ENCODE data around the gene SOST. TPM values are rescaled to one million over a fixed set of nuclear protein-coding genes. Genes with fewer than 3 reads are reported as not detected.

The SOST gene
- total RNA-seq, 1 donor from 2014 or later: not detected

DNA sequence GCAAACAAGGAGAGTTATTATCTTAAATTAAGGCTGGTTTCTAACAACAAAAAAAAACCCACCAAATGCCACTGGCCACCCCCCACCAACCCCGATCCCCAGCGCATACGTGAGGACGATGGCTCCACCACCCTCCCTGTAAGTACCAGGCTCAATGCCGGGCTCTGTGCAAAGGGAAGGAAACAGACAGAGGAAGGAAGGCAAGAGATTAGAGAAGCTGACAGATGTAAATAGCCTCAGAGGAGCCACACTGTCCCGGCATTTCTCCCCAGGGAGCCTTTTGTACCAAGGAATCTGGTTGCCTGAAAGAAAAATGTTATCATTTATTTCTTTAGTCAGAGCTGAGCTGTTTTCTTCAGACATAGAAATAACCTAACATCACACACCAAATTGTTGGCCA, 13.1 kb downstream of the SOST start:
- Histone ChIP-seq H3K4me1 (ENCODE audit: insufficient read depth, low read length) (peaks cover 7% of the 10 kb centered on the region), H3K9ac (ENCODE audit: low read length) (no peak overlapping the region), H3K4me3 (ENCODE audit: insufficient read depth, low read depth, low read length) (no peak overlapping the region), H2AFZ (ENCODE audit: low read depth, low read length) (no peak overlapping the region), H3K79me2 (ENCODE audit: insufficient read depth, low read length) (no peaks in the 10 kb centered on the region), H3K27ac (ENCODE audit: low read depth, low read length) (no peak overlapping the region), H4K20me1 (ENCODE audit: insufficient read depth, low read length) (no peaks in the 10 kb centered on the region), H3K36me3 (ENCODE audit: insufficient read depth, low read length) (no peaks in the 10 kb centered on the region), H3K4me2 (ENCODE audit: low read length) (no peak overlapping the region), H3K27me3 (ENCODE audit: insufficient read depth, low read length) (peaks cover 31% of the 10 kb centered on the region), H3K9me3 (ENCODE audit: insufficient read depth, low read depth, low read length) (no peaks in the 10 kb centered on the region)
- H3K27me3 Mint-ChIP-seq (ENCODE audit: low read depth, unreplicated experiment): peaks cover 26% of the 10 kb centered on the region
- DNase-seq (ENCODE audit: low read depth) (no peak), FAIRE-seq (no peak)
- TF ChIP-seq, protein P1, sequence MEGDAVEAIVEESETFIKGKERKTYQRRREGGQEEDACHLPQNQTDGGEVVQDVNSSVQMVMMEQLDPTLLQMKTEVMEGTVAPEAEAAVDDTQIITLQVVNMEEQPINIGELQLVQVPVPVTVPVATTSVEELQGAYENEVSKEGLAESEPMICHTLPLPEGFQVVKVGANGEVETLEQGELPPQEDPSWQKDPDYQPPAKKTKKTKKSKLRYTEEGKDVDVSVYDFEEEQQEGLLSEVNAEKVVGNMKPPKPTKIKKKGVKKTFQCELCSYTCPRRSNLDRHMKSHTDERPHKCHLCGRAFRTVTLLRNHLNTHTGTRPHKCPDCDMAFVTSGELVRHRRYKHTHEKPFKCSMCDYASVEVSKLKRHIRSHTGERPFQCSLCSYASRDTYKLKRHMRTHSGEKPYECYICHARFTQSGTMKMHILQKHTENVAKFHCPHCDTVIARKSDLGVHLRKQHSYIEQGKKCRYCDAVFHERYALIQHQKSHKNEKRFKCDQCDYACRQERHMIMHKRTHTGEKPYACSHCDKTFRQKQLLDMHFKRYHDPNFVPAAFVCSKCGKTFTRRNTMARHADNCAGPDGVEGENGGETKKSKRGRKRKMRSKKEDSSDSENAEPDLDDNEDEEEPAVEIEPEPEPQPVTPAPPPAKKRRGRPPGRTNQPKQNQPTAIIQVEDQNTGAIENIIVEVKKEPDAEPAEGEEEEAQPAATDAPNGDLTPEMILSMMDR (IDR thresholded peaks at IDR 0.05; ENCODE audit: insufficient read depth, low read depth, low read length): no peak
- no peak for TF ChIP-seq EZH2 (IDR thresholded peaks at IDR 0.05; ENCODE audit: insufficient read depth, low read length)
- H3K4me3 Mint-ChIP-seq (ENCODE audit: unreplicated experiment): no peak overlapping the region
- no peak overlapping the region for H3K27ac Mint-ChIP-seq (ENCODE audit: unreplicated experiment)
- no peaks in the 10 kb centered on the region for H3K36me3 Mint-ChIP-seq (ENCODE audit: low read depth, unreplicated experiment)
- H3K9me3 Mint-ChIP-seq (ENCODE audit: unreplicated experiment): peaks cover 6% of the 10 kb centered on the region
- H3K4me1 Mint-ChIP-seq (ENCODE audit: low read depth, unreplicated experiment): peaks cover 17% of the 10 kb centered on the region

DNA sequence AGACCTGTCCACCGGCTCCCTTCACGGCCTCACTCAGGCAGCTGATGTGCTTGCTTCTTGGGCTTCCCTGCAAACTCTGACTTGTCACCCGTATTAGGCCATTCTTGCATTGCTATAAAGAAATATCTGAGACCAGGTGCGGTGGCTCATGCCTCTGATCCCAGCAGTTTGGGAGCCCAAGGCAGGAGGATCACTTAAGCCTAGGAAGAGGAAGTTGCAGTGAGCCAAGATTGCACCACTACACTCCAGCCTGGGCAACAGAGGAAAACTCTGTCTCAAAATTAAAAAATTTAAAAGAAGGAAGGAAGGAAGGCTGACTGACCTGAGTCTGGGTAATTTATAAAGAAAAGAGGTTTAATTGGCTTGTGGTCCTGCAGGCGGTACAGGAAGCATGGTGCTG, 17.0 kb downstream of the SOST start:
- Mint-ChIP-seq H3K27me3 (ENCODE audit: low read depth, unreplicated experiment) (peaks cover 13% of the 10 kb centered on the region), H3K36me3 (ENCODE audit: low read depth, unreplicated experiment) (no peaks in the 10 kb centered on the region), H3K9me3 (ENCODE audit: unreplicated experiment) (peaks cover 6% of the 10 kb centered on the region), H3K27ac (ENCODE audit: unreplicated experiment) (no peak overlapping the region), H3K4me3 (ENCODE audit: unreplicated experiment) (no peak overlapping the region), H3K4me1 (ENCODE audit: low read depth, unreplicated experiment) (peaks cover 33% of the 10 kb centered on the region)
- no peak overlapping the region for H3K9ac ChIP-seq (ENCODE audit: low read length)
- H3K27me3 ChIP-seq (ENCODE audit: insufficient read depth, low read length): peaks cover 23% of the 10 kb centered on the region
- DNase-seq (ENCODE audit: low read depth): no peak
- H4K20me1 ChIP-seq (ENCODE audit: insufficient read depth, low read length): no peaks in the 10 kb centered on the region
- no peak for TF ChIP-seq EZH2 (IDR thresholded peaks at IDR 0.05; ENCODE audit: insufficient read depth, low read length)
- TF ChIP-seq, protein P1 (IDR thresholded peaks at IDR 0.05; ENCODE audit: insufficient read depth, low read depth, low read length): no peak
- H3K27ac ChIP-seq (ENCODE audit: low read depth, low read length): no peak overlapping the region
- peaks cover 16% of the 10 kb centered on the region for H3K4me1 ChIP-seq (ENCODE audit: insufficient read depth, low read length)
- no peak for FAIRE-seq
- H2AFZ ChIP-seq (ENCODE audit: low read depth, low read length): no peak overlapping the region
- H3K36me3 ChIP-seq (ENCODE audit: insufficient read depth, low read length): no peaks in the 10 kb centered on the region
- no peaks in the 10 kb centered on the region for H3K9me3 ChIP-seq (ENCODE audit: insufficient read depth, low read depth, low read length)
- H3K4me3 ChIP-seq (ENCODE audit: insufficient read depth, low read depth, low read length): no peak overlapping the region
- no peak overlapping the region for H3K4me2 ChIP-seq (ENCODE audit: low read length)
- no peaks in the 10 kb centered on the region for H3K79me2 ChIP-seq (ENCODE audit: insufficient read depth, low read length)

DNA sequence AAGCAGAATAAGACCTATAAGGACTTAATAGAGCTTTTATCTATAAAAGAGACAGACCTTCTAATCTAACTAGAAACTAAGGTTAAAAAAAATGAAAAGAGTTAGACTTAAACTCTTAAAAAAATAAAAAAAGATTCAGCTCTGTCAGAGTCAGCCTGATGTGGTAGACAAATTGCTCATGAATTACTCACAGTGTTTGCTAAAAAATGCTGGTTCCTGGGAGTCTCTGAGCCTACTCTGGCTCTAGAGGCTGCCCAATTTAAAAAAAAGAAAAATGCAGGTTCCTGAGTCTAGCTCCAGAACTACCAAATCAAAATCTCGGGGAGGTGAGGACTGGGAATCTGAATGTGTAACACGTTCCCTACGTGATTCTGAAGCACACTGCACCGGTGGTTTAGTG, 18.1 kb downstream of the SOST start:
- peaks cover 13% of the 10 kb centered on the region for H3K27me3 Mint-ChIP-seq (ENCODE audit: low read depth, unreplicated experiment)
- FAIRE-seq: no peak
- peak overlapping the region; percentile 41 for H3K4me3 Mint-ChIP-seq (ENCODE audit: unreplicated experiment)
- Histone ChIP-seq H4K20me1 (ENCODE audit: insufficient read depth, low read length) (no peaks in the 10 kb centered on the region), H3K36me3 (ENCODE audit: insufficient read depth, low read length) (no peaks in the 10 kb centered on the region), H3K9me3 (ENCODE audit: insufficient read depth, low read depth, low read length) (no peaks in the 10 kb centered on the region), H3K27ac (ENCODE audit: low read depth, low read length) (no peak overlapping the region), H3K4me3 (ENCODE audit: insufficient read depth, low read depth, low read length) (no peak overlapping the region), H3K9ac (ENCODE audit: low read length) (peak overlapping the region; percentile 6), H3K4me1 (ENCODE audit: insufficient read depth, low read length) (peaks cover 20% of the 10 kb centered on the region), H3K79me2 (ENCODE audit: insufficient read depth, low read length) (no peaks in the 10 kb centered on the region), H2AFZ (ENCODE audit: low read depth, low read length) (peak overlapping the region; percentile 20), H3K27me3 (ENCODE audit: insufficient read depth, low read length) (peaks cover 17% of the 10 kb centered on the region), H3K4me2 (ENCODE audit: low read length) (peak overlapping the region; percentile 31)
- DNase-seq (ENCODE audit: low read depth): peak; percentile 48
- H3K9me3 Mint-ChIP-seq (ENCODE audit: unreplicated experiment): peaks cover 6% of the 10 kb centered on the region
- H3K4me1 Mint-ChIP-seq (ENCODE audit: low read depth, unreplicated experiment): peaks cover 26% of the 10 kb centered on the region
- peak overlapping the region; percentile 53 for H3K27ac Mint-ChIP-seq (ENCODE audit: unreplicated experiment)
- TF ChIP-seq, protein P1 (IDR thresholded peaks at IDR 0.05; ENCODE audit: insufficient read depth, low read depth, low read length): no peak
- no peak for TF ChIP-seq EZH2 (IDR thresholded peaks at IDR 0.05; ENCODE audit: insufficient read depth, low read length)
- H3K36me3 Mint-ChIP-seq (ENCODE audit: low read depth, unreplicated experiment): no peaks in the 10 kb centered on the region
